HG02884 (cell line): ENCODE measurements around the gene OR7A10.
"Not testable (repeated sequence)": the region's sequence is repeated elsewhere in the genome, so short reads cannot be mapped to it uniquely, and the experiment has no call there.

Source experiments
- ATAC-seq: cut with Tn5 transposase; IDR thresholded peaks from one replicate; pipeline ENCODE4 v1.9.1; 2021; ENCODE audit warnings: mild to moderate bottlenecking, moderate library complexity; ENCODE audit not compliant: unreplicated experiment

The OR7A10 gene

GRCh38 chr19:14796021-14796420 lies 52.7 kb downstream of the OR7A10 start:
- ATAC-seq: no peak

- no peak for ATAC-seq
These were observed 53.5 kb downstream of the OR7A10 start for GRCh38 chr19:14795078-14795721.

- not testable (repeated sequence) for ATAC-seq
These were observed 56.5 kb downstream of the OR7A10 start for GRCh38 chr19:14792250-14792649.
